NCI-H2107 treated with DMSO at 0.1 percent for 48 hours (cell line): Measurements from ENCODE around the gene DPH6.
"Not testable (repeated sequence)": the region's sequence is repeated elsewhere in the genome, so short reads cannot be mapped to it uniquely, and the experiment has no call there.

Experiments used
- DNase-seq: peaks from one replicate; lab custom pipeline; 2025; ENCODE audit not compliant: unreplicated experiment; lab: John Stamatoyannopoulos, UW

Gene DPH6

GRCh38 chr15:35545824-35546510 is at the start of gene DPH6:
TSS of gene DPH6 (minus strand) at chr15:35546165. CDS start at chr15:35546141, 24 bp downstream.
- no peak for DNase-seq

GRCh38 chr15:35595656-35596055 is 49.7 kb upstream of the DPH6 start:
- no peak for DNase-seq

- not testable (repeated sequence) for DNase-seq
These were observed 46.0 kb upstream of the DPH6 start for GRCh38 chr15:35591987-35592386.

GRCh38 chr15:35583863-35584528 is 38.0 kb upstream of the DPH6 start:
- no peak for DNase-seq

- DNase-seq: no peak
These were observed 34.6 kb upstream of the DPH6 start for GRCh38 chr15:35580606-35581005.

GRCh38 chr15:35567392-35567791 is 21.4 kb upstream of the DPH6 start:
- no peak for DNase-seq

GRCh38 chr15:35566991-35567390 is 21.0 kb upstream of the DPH6 start:
- no peak for DNase-seq

GRCh38 chr15:35565901-35566300 is 19.9 kb upstream of the DPH6 start:
- no peak for DNase-seq

- DNase-seq: no peak
These were observed 16.7 kb upstream of the DPH6 start for GRCh38 chr15:35562641-35563040.

- no peak for DNase-seq
These were observed 15.3 kb upstream of the DPH6 start for GRCh38 chr15:35561308-35561707.

- no peak for DNase-seq
These were observed 14.9 kb upstream of the DPH6 start for GRCh38 chr15:35560870-35561269.

GRCh38 chr15:35560258-35560657 is 14.3 kb upstream of the DPH6 start:
- DNase-seq: no peak

- no peak for DNase-seq
These were observed 13.7 kb upstream of the DPH6 start for GRCh38 chr15:35559683-35560082.

GRCh38 chr15:35557544-35557943 is 11.6 kb upstream of the DPH6 start:
- DNase-seq: no peak

- DNase-seq: no peak
These were observed 11.0 kb upstream of the DPH6 start for GRCh38 chr15:35557012-35557411.

GRCh38 chr15:35555244-35555643 is 9.3 kb upstream of the DPH6 start:
- no peak for DNase-seq

- DNase-seq: no peak
These were observed 5.0 kb upstream of the DPH6 start for GRCh38 chr15:35550957-35551356.

GRCh38 chr15:35549567-35549966 is 3.6 kb upstream of the DPH6 start:
- DNase-seq: no peak

GRCh38 chr15:35548435-35548834 is 2.5 kb upstream of the DPH6 start:
- no peak for DNase-seq

- DNase-seq: no peak
These were observed 1.9 kb upstream of the DPH6 start for GRCh38 chr15:35547775-35548364.

GRCh38 chr15:35546511-35547381 is 781 bp upstream of the DPH6 start:
- no peak for DNase-seq
